H1 (cell line): ENCODE measurements around the gene USPL1. TPM values are rescaled to one million over a fixed set of nuclear protein-coding genes. Genes with fewer than 3 reads are reported as not detected.

ENCODE experiments used
- CTCF ChIA-PET: fragments of 300-600 bp; sonication (Branson Sonifier 250); formaldehyde crosslinking; loops from one replicate; lab custom pipeline; 2021; ENCODE audit not compliant: partially characterized antibody; lab: Charles Lee
- POLR2A ChIA-PET: fragments of 300-600 bp; sonication (Branson Sonifier 250); formaldehyde crosslinking; loops from one replicate; lab custom pipeline; 2021; ENCODE audit warnings: inconsistent platforms; ENCODE audit not compliant: partially characterized antibody; lab: Charles Lee
- DNase-seq, 2 experiments: peaks; one replicate each; pipeline versions ENCODE4 v3.0.0 to v3.0.0-alpha.2; 2010 to 2022; ENCODE audit warnings: low spot score in 2 of 2, low read depth in 1 of 2, mixed read lengths in 1 of 2
- FAIRE-seq: peaks from 2 replicates; lab custom pipeline; 2011; peaks lifted over from hg19 to GRCh38; lab: Jason Lieb, UNC
- H2AFZ ChIP-seq: 2 replicates; pipeline ENCODE4 v1.8.1; 2012; ENCODE audit warnings: low read length, inconsistent platforms
- H2AK5ac ChIP-seq: 2 replicates; pipeline ENCODE4 v1.6.1; 2013; ENCODE audit warnings: low read depth, low read length
- H2BK120ac ChIP-seq: replicated peaks from 2 replicates; pipeline ENCODE3; 2013; ENCODE audit warnings: low read depth, low read length, inconsistent platforms
- H2BK12ac ChIP-seq: 2 replicates; pipeline ENCODE4 v1.6.1; 2013; ENCODE audit warnings: low read depth, low read length
- H2BK15ac ChIP-seq: 2 replicates; pipeline ENCODE4 v1.6.1; 2013; ENCODE audit warnings: low read length
- H2BK20ac ChIP-seq: 2 replicates; pipeline ENCODE4 v1.6.1; 2013; ENCODE audit warnings: low read length
- H2BK5ac ChIP-seq: 2 replicates; pipeline ENCODE4 v1.6.1; 2013; ENCODE audit warnings: low read depth, low read length
- H3K14ac ChIP-seq: 2 replicates; pipeline ENCODE4 v1.6.1; 2013; ENCODE audit warnings: inconsistent platforms; ENCODE audit not compliant: insufficient read length
- H3K18ac ChIP-seq: 2 replicates; pipeline ENCODE4 v1.6.1; 2013; ENCODE audit warnings: low read length; ENCODE audit errors: extremely low read depth
- H3K23ac ChIP-seq: 2 replicates; pipeline ENCODE4 v1.6.1; 2013; ENCODE audit warnings: inconsistent platforms; ENCODE audit not compliant: insufficient read length
- H3K23me2 ChIP-seq: 2 replicates; pipeline ENCODE4 v1.6.1; 2013; ENCODE audit warnings: low read depth, low read length
- H3K27ac ChIP-seq: 2 replicates; pipeline ENCODE4 v1.6.1; 2011; ENCODE audit warnings: low read depth, low read length, inconsistent platforms
- H3K27me3 ChIP-seq, 4 experiments: replicated peaks in 1 of 4; 1 replicate in 1 of 4; 2 replicates in 3 of 4; pipeline versions ENCODE4 v1.6.1 to v1.8.1; 2011 to 2013; ENCODE audit warnings: low read length in 3 of 4, mild to moderate bottlenecking in 3 of 4, inconsistent platforms in 2 of 4, mixed read lengths in 2 of 4, moderate library complexity in 1 of 4; ENCODE audit not compliant: control insufficient read depth in 3 of 4, insufficient read depth in 3 of 4; ENCODE audit errors: extremely low read depth in 1 of 4
- H3K36me3 ChIP-seq, 4 experiments: 2 replicates each; pipeline versions ENCODE4 v1.6.1 to v1.8.1; 2011 to 2013; ENCODE audit warnings: mild to moderate bottlenecking in 4 of 4, low read length in 3 of 4, moderate library complexity in 2 of 4, control low read depth in 1 of 4, inconsistent platforms in 1 of 4; ENCODE audit not compliant: insufficient read depth in 4 of 4, control insufficient read depth in 2 of 4
- H3K4ac ChIP-seq: replicated peaks from 2 replicates; pipeline ENCODE3; 2013; ENCODE audit warnings: low read length, low read depth, mixed read lengths, inconsistent platforms; ENCODE audit not compliant: insufficient read length
- H3K4me1 ChIP-seq, 4 experiments: replicated peaks in 1 of 4; 1 replicate in 1 of 4; 2 replicates in 3 of 4; pipeline versions ENCODE4 v1.6.1 to v1.8.1; 2011 to 2013; ENCODE audit warnings: low read length in 3 of 4, inconsistent platforms in 2 of 4, mixed read lengths in 1 of 4; ENCODE audit not compliant: insufficient read depth in 4 of 4, control insufficient read depth in 3 of 4
- H3K4me2 ChIP-seq, 2 experiments: 2 replicates each; pipeline versions ENCODE4 v1.6.1 to v1.8.1; 2011 to 2013; ENCODE audit warnings: low read depth in 2 of 2, low read length in 2 of 2, control low read depth in 1 of 2, inconsistent platforms in 1 of 2, mild to moderate bottlenecking in 1 of 2; ENCODE audit not compliant: insufficient read depth in 1 of 2
- H3K4me3 ChIP-seq, 4 experiments: fragments of 200-600, 300-600 bp in 1 of 4; sonication (generic), shearing (Covaris generic), sonication (Bioruptor Twin) in 1 of 4; 2 replicates each; pipeline versions ENCODE4 v1.5.1 to v1.8.1; 2011 to 2016; ENCODE audit warnings: low read length in 4 of 4, low read depth in 3 of 4, control low read depth in 2 of 4, inconsistent platforms in 2 of 4, mild to moderate bottlenecking in 2 of 4, mixed read lengths in 1 of 4, moderate library complexity in 1 of 4; ENCODE audit not compliant: insufficient read depth in 2 of 4; ENCODE audit errors: extremely low read depth in 1 of 4
- H3K56ac ChIP-seq: replicated peaks from 2 replicates; pipeline ENCODE3; 2013; ENCODE audit warnings: low read depth, mild to moderate bottlenecking, mixed read lengths, low read length, inconsistent platforms; ENCODE audit not compliant: insufficient read length
- H3K79me1 ChIP-seq: 2 replicates; pipeline ENCODE4 v1.6.1; 2013; ENCODE audit warnings: low read depth, low read length, control low read depth
- H3K79me2 ChIP-seq, 2 experiments: 2 replicates each; pipeline versions ENCODE4 v1.6.1 to v1.8.1; 2012 to 2013; ENCODE audit warnings: low read length in 2 of 2, mild to moderate bottlenecking in 2 of 2, inconsistent platforms in 1 of 2; ENCODE audit not compliant: insufficient read depth in 2 of 2, control insufficient read depth in 1 of 2
- H3K9ac ChIP-seq, 4 experiments: replicated peaks in 1 of 4; 1 replicate in 1 of 4; 2 replicates in 3 of 4; pipeline versions ENCODE4 v1.6.1 to v1.8.1; 2011 to 2013; ENCODE audit warnings: low read depth in 3 of 4, low read length in 3 of 4, control low read depth in 2 of 4, mild to moderate bottlenecking in 2 of 4, moderate library complexity in 2 of 4, inconsistent platforms in 1 of 4; ENCODE audit errors: extremely low read depth in 1 of 4
- H3K9me3 ChIP-seq, 2 experiments: 2 replicates each; pipeline versions ENCODE4 v1.6.1 to v1.8.1; 2012 to 2013; ENCODE audit warnings: mild to moderate bottlenecking in 2 of 2, moderate library complexity in 2 of 2, control low read depth in 1 of 2, inconsistent platforms in 1 of 2, low read depth in 1 of 2, low read length in 1 of 2, mixed read lengths in 1 of 2; ENCODE audit not compliant: insufficient read depth in 2 of 2
- H4K20me1 ChIP-seq, 2 experiments: replicated peaks in 1 of 2; 2 replicates each; pipeline versions ENCODE3 to v1.8.1; 2011 to 2013; ENCODE audit warnings: inconsistent platforms in 2 of 2, low read length in 2 of 2, mild to moderate bottlenecking in 1 of 2; ENCODE audit not compliant: insufficient read depth in 2 of 2, control insufficient read depth in 1 of 2
- H4K5ac ChIP-seq: 2 replicates; pipeline ENCODE4 v1.6.1; 2013; ENCODE audit warnings: low read length, low read depth, mixed read lengths, inconsistent platforms; ENCODE audit not compliant: insufficient read length
- H4K8ac ChIP-seq: 2 replicates; pipeline ENCODE4 v1.8.0; 2013; ENCODE audit warnings: mild to moderate bottlenecking, moderate library complexity, low read length, inconsistent platforms; ENCODE audit not compliant: insufficient read depth; ENCODE audit errors: extremely low read depth
- H4K91ac ChIP-seq: replicated peaks from 2 replicates; pipeline ENCODE3; 2013; ENCODE audit warnings: low read length, mixed read lengths, inconsistent platforms; ENCODE audit not compliant: insufficient read length
- EP300 ChIP-seq, 2 experiments: IDR thresholded peaks; 1 replicate in 1 of 2; 2 replicates in 1 of 2; pipeline ENCODE4 v1.6.1; 2011 to 2012; ENCODE audit warnings: low read depth in 2 of 2, low read length in 2 of 2, mild to moderate bottlenecking in 2 of 2, borderline replicate concordance in 1 of 2, inconsistent platforms in 1 of 2, moderate library complexity in 1 of 2
- GABPA ChIP-seq: IDR thresholded peaks from 2 replicates; pipeline ENCODE4 v1.6.1; 2011; ENCODE audit warnings: mild to moderate bottlenecking, low read length, moderate library complexity, borderline replicate concordance; ENCODE audit not compliant: insufficient read depth
- JUND ChIP-seq: IDR thresholded peaks from 2 replicates; pipeline ENCODE4 v1.6.1; 2011; ENCODE audit warnings: mild to moderate bottlenecking, improper control_type of control experiment, low read length
- KDM1A ChIP-seq: fragments of 200-600, 300-600 bp; sonication (generic); IDR thresholded peaks from 2 replicates; pipeline ENCODE4 v1.7.1; 2016; ENCODE audit warnings: mild to moderate bottlenecking, low read length, borderline replicate concordance
- MAFK ChIP-seq: IDR thresholded peaks from 2 replicates; pipeline ENCODE4 v1.6.1; 2012; ENCODE audit warnings: low read depth, mild to moderate bottlenecking, improper control_type of control experiment, low read length
- NRF1 ChIP-seq: IDR thresholded peaks from 2 replicates; pipeline ENCODE4 v1.6.1; 2011; ENCODE audit warnings: mild to moderate bottlenecking, low read depth, low read length, improper control_type of control experiment
- RAD21 ChIP-seq, 2 experiments: IDR thresholded peaks in 1 of 2; conservative IDR thresholded peaks in 1 of 2; 2 replicates each; pipeline ENCODE4 v1.6.1; 2011; ENCODE audit warnings: low read depth in 2 of 2, low read length in 2 of 2, improper control_type of control experiment in 1 of 2, inconsistent platforms in 1 of 2, mild to moderate bottlenecking in 1 of 2, moderate library complexity in 1 of 2
- RNF2 ChIP-seq: fragments of 200-900, 300-1000 bp; sonication (generic); IDR thresholded peaks from 2 replicates; pipeline ENCODE4 v1.7.1; 2016; ENCODE audit warnings: borderline replicate concordance, low read depth, mild to moderate bottlenecking, antibody characterized with exemption, low read length; ENCODE audit not compliant: poor library complexity, severe bottlenecking; ENCODE audit errors: missing control alignments
- SP2 ChIP-seq: IDR thresholded peaks from 2 replicates; pipeline ENCODE4 v1.6.1; 2012; ENCODE audit warnings: mild to moderate bottlenecking, low read length, inconsistent platforms
- SRF ChIP-seq: IDR thresholded peaks from 2 replicates; pipeline ENCODE4 v1.6.1; 2011; ENCODE audit warnings: mild to moderate bottlenecking, low read depth, low read length, moderate library complexity
- SUZ12 ChIP-seq: fragments of 200-600 bp; sonication (generic); IDR thresholded peaks from 2 replicates; pipeline ENCODE4 v1.6.1; 2012; ENCODE audit warnings: mild to moderate bottlenecking, inconsistent platforms, low read length, moderate library complexity, mixed read lengths
- TEAD4 ChIP-seq: IDR thresholded peaks from 2 replicates; pipeline ENCODE4 v1.6.1; 2012; ENCODE audit warnings: low read depth, low read length, inconsistent platforms, mixed read lengths
- WGBS, 2 experiments: shearing (Covaris generic) in 1 of 2; methylation state at CpG; one replicate each; pipeline versions ENCODE4 v1.1.6 to v1.1.7; 2013 to 2015; ENCODE audit warnings: low lambda C conversion rate in 2 of 2, mixed read lengths in 2 of 2, inconsistent platforms in 1 of 2, low coverage in 1 of 2, missing lambda C conversion rate in 1 of 2; ENCODE audit not compliant: insufficient replicate concordance in 2 of 2, insufficient coverage in 1 of 2, insufficient read length in 1 of 2; ENCODE audit errors: extremely low coverage in 1 of 2, missing lambda C conversion rate in 1 of 2; 5-methylcytosine and 5-hydroxymethylcytosine counted together
- polyA plus RNA-seq, 7 experiments: library from polyadenylated mRNA; depleted of rRNA in 3 of 7; stranded (reverse) in 5 of 7; unstranded in 2 of 7; fragments of >200 nt in 5 of 7; fragments of 200-250 nt in 2 of 7; gene quantifications; 1 replicate in 5 of 7; 2 replicates in 1 of 7; 4 replicates in 1 of 7; pipeline versions ENCODE4 v1.2.1 to v1.2.3, GENCODE V29; 2011 to 2013; ENCODE audit warnings: missing spikeins in 2 of 7, mixed read lengths in 2 of 7
- total RNA-seq: library from RNA; stranded (reverse); fragmentation: NEBNext Ultra II Directional; extraction: Animal tissue kit (Norgen Biotek cat#: 25700); gene quantifications from 2 replicates; pipeline ENCODE4 v1.2.1, GENCODE V29; 2021

USPL1 gene
- total and polyA plus RNA-seq, 2 of the 8 experiments (the other 6 are each of a cell fraction or from before 2014, with no cell fraction given), result 6.3 to 17.1 TPM

DNA sequence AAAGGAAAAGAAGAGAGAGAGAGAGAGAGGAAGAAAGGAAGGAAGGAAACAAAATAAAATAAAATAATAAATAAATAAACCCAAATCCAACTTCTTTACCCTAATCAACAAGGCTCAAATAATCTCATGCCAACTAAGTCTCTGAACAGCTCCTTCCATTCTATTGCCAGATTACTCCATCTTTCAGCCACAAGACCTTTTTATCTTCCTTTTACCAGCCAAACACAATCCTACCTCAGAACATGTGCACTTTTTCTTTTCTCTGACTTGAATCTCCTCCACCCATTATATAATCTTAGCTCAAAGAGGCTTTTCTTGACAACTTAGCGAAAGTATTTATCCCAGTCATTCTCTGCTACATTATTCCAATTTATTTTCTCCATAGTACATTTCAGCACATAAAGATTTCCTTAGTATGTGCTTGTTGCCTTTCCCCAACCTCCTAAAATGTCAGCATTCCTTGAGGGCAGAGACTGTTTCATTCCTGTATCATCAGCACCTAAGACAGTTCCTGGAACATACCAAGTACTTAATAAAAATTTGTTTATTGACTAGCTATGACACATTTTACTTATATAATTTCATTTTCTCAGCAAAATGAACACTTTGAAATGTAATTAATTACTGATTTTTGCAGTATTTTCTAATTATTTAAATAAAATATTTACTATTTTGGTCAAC is 33.5 kb upstream of the USPL1 start:
- no peak overlapping the region for H2BK20ac ChIP-seq
- CTCF ChIA-PET, result interaction anchor here (0.8 to 1.7 kb wide), 2 partner anchors 178 to 452 kb away, joined by 3 to 7 read pairs; no protein-coding TSS in a partner anchor
- no peak overlapping the region for H3K56ac ChIP-seq
- H4K8ac ChIP-seq, result no peak overlapping the region
- no peak overlapping the region for H3K23ac ChIP-seq
- H4K91ac ChIP-seq, result no peak overlapping the region
- H3K18ac ChIP-seq, result no peak overlapping the region
- H2BK120ac ChIP-seq, result no peak overlapping the region
- H3K27me3 ChIP-seq, result no peaks in the 10 kb centered on the region
- H3K79me1 ChIP-seq, result no peaks in the 10 kb centered on the region
- no peaks in the 10 kb centered on the region for H3K79me2 ChIP-seq
- FAIRE-seq (no peak), DNase-seq (no peak)
- H3K23me2 ChIP-seq, result no peaks in the 10 kb centered on the region; the same call in 1 of the 2 replicates
- H2AK5ac ChIP-seq, result no peak overlapping the region
- WGBS, 2 experiments, result 86% methylated on average over 1 of the region's 1 CpG; no CpG with 5 or more reads in 1 of the 2 experiments
- H2BK12ac ChIP-seq, result no peak overlapping the region
- H3K36me3 ChIP-seq, result no peaks in the 10 kb centered on the region
- no peak overlapping the region for H3K4ac ChIP-seq
- no peak overlapping the region for H3K14ac ChIP-seq
- H3K4me2 ChIP-seq, result no peak overlapping the region
- H3K27ac ChIP-seq, result no peak overlapping the region
- POLR2A ChIA-PET, result interaction anchor here (0.6 kb wide), 1 partner anchor 331 kb away, joined by 3 read pairs; no protein-coding TSS in a partner anchor
- no peak overlapping the region for H4K5ac ChIP-seq
- H2BK15ac ChIP-seq, result no peak overlapping the region
- H4K20me1 ChIP-seq, result no peaks in the 10 kb centered on the region
- no peaks in the 10 kb centered on the region for H3K9me3 ChIP-seq
- H2BK5ac ChIP-seq, result no peak overlapping the region
- peaks cover 0 to 2% (median 0%) of the 10 kb centered on the region in 4 experiments; a peak in 1 of 7 replicates for H3K4me1 ChIP-seq
- H2AFZ ChIP-seq, result no peak overlapping the region
- no peak overlapping the region for H3K4me3 ChIP-seq
- H3K9ac ChIP-seq, result no peak overlapping the region
- TF ChIP-seq JUND (no peak), RNF2 (no peak), SRF (no peak), MAFK (no peak), TEAD4 (no peak), GABPA (no peak), SP2 (no peak), KDM1A (no peak), NRF1 (no peak), RAD21 (IDR thresholded peaks at IDR 0.05 in 1 of 2, conservative IDR thresholded peaks at IDR 0.05 in 1 of 2; ENCODE audit: low read depth in 2 of 2, low read length in 2 of 2) (no peak), EP300 (IDR thresholded peaks at IDR 0.05; ENCODE audit: borderline replicate concordance in 1 of 2, low read depth in 2 of 2, low read length in 2 of 2) (no peak), SUZ12 (no peak)
